K562 (cell line): Measurements from ENCODE around the gene NKIRAS1. TPM values are rescaled to one million over a fixed set of nuclear protein-coding genes. Genes with fewer than 3 reads are reported as not detected.

Experiments used
- ATAC-seq: fragments of 200-7000 bp; cut with Tn5 transposase; 3 replicates; pipeline ENCODE4 v1.9.1; 2020; ENCODE audit warnings: moderate library complexity
- BruUV-seq: library from RNA; stranded (reverse); fragments of 400-500 nt; replicated peaks from 2 replicates; lab custom pipeline; 2021; lab: Mats Ljungman, UMichigan
- CTCF ChIA-PET: fragments of 300-600 bp; formaldehyde crosslinking; extraction: SDS; loops from one replicate; lab custom pipeline; 2021; ENCODE audit warnings: low intra/inter-chr PET ratio; lab: Yijun Ruan, JAX
- POLR2A ChIA-PET: fragments of 300-600, 350-650 bp; sonication (Branson Sonifier 250); formaldehyde crosslinking; extraction: SDS; loops from one replicate; lab custom pipeline; 2021; ENCODE audit warnings: antibody characterized with exemption, inconsistent platforms; lab: Yijun Ruan, JAX
- DNase-seq, 4 experiments: peaks; one replicate each; pipeline versions ENCODE4 v3.0.0 to v3.0.0-alpha.2; 2011 to 2018; ENCODE audit warnings: low spot score in 3 of 4, mixed read lengths in 3 of 4; ENCODE audit errors: extremely low read depth in 1 of 4
- FAIRE-seq: peaks from 2 replicates; lab custom pipeline; 2011; peaks lifted over from hg19 to GRCh38; lab: Jason Lieb, UNC
- H2AFZ ChIP-seq: 2 replicates; pipeline ENCODE4 v1.6.0; 2011; ENCODE audit warnings: low read depth, low read length, control low read depth, inconsistent platforms
- H3K27ac ChIP-seq: fragments of 200-600 bp; 3 replicates; pipeline ENCODE4 v1.8.0; 2011; ENCODE audit warnings: low read depth, mild to moderate bottlenecking, control low read depth, inconsistent platforms, low read length, moderate library complexity, mixed read lengths; ENCODE audit errors: extremely low read depth
- H3K27me3 ChIP-seq, 2 experiments: fragments of 300-600 bp in 1 of 2; 2 replicates in 1 of 2; 3 replicates in 1 of 2; pipeline versions ENCODE4 v1.6.0 to v1.8.0; 2011; ENCODE audit warnings: inconsistent platforms in 2 of 2, low read length in 2 of 2, mild to moderate bottlenecking in 1 of 2, mixed read lengths in 1 of 2, moderate library complexity in 1 of 2; ENCODE audit not compliant: control insufficient read depth in 2 of 2, insufficient read depth in 2 of 2
- H3K36me3 ChIP-seq: fragments of 300-600 bp; 3 replicates; pipeline ENCODE4 v1.8.0; 2011; ENCODE audit warnings: mild to moderate bottlenecking, low read length, inconsistent platforms; ENCODE audit not compliant: control insufficient read depth, insufficient read depth
- H3K4me1 ChIP-seq, 2 experiments: fragments of 200-600 bp in 1 of 2; replicated peaks in 1 of 2; 2 replicates in 1 of 2; 3 replicates in 1 of 2; pipeline versions ENCODE4 v1.5.1 to v1.8.0; 2011; ENCODE audit warnings: inconsistent platforms in 2 of 2, low read length in 2 of 2, mild to moderate bottlenecking in 1 of 2, mixed read lengths in 1 of 2, moderate library complexity in 1 of 2; ENCODE audit not compliant: control insufficient read depth in 2 of 2, insufficient read depth in 2 of 2
- H3K4me2 ChIP-seq: 2 replicates; pipeline ENCODE4 v1.6.1; 2011; ENCODE audit warnings: low read length, control low read depth, inconsistent platforms, mixed read lengths; ENCODE audit not compliant: insufficient read depth
- H3K4me3 ChIP-seq: fragments of 200-600 bp; sonication (generic), shearing (Covaris generic); 2 replicates; pipeline ENCODE4 v1.5.1; 2016; ENCODE audit warnings: control low read depth, inconsistent platforms
- H3K79me2 ChIP-seq: fragments of 200-600 bp; 3 replicates; pipeline ENCODE4 v1.8.0; 2011; ENCODE audit warnings: low read length, inconsistent platforms; ENCODE audit not compliant: control insufficient read depth, insufficient read depth
- H3K9ac ChIP-seq, 2 experiments: 2 replicates each; pipeline versions ENCODE4 v1.6.0 to v1.6.1; 2011; ENCODE audit warnings: low read depth in 2 of 2, low read length in 2 of 2, control low read depth in 1 of 2, inconsistent platforms in 1 of 2, mild to moderate bottlenecking in 1 of 2, mixed read lengths in 1 of 2; ENCODE audit not compliant: insufficient read depth in 1 of 2
- H3K9me1 ChIP-seq: one replicate; pipeline ENCODE4 v1.6.0; 2011; ENCODE audit warnings: inconsistent platforms, mild to moderate bottlenecking, low read length, moderate library complexity; ENCODE audit not compliant: control insufficient read depth, insufficient read depth
- H3K9me3 ChIP-seq: replicated peaks from 2 replicates; pipeline ENCODE4 v1.5.1; 2011; ENCODE audit warnings: low read depth, low read length, inconsistent platforms; ENCODE audit not compliant: control insufficient read depth, insufficient read depth
- H4K20me1 ChIP-seq: replicated peaks from 2 replicates; pipeline ENCODE4 v1.6.1; 2011; ENCODE audit warnings: low read length, inconsistent platforms, mixed read lengths; ENCODE audit not compliant: control insufficient read depth, insufficient read depth
- ATF3 ChIP-seq, 2 experiments: fragments of 450-650 bp in 1 of 2; sonication (generic) in 1 of 2; formaldehyde crosslinking in 1 of 2; IDR thresholded peaks in 1 of 2; conservative IDR thresholded peaks in 1 of 2; 2 replicates each; pipeline versions ENCODE4 v1.6.1 to v1.8.1; 2016 to 2023; ENCODE audit warnings: mild to moderate bottlenecking in 2 of 2, moderate library complexity in 2 of 2, inconsistent platforms in 1 of 2, missing genetic modification reagents in 1 of 2
- DMBX1 ChIP-seq: fragments of 250-450 bp; sonication (Bioruptor Pico); IDR thresholded peaks from 2 replicates; pipeline ENCODE4 v1.8.0; 2022; ENCODE audit warnings: inconsistent platforms, mild to moderate bottlenecking, moderate library complexity, borderline replicate concordance
- HNRNPK ChIP-seq: fragments of 200-400 bp; formaldehyde crosslinking; IDR thresholded peaks from one replicate; pipeline ENCODE4 v1.6.1; 2018; ENCODE audit warnings: mild to moderate bottlenecking, low read depth, low read length; ENCODE audit not compliant: poor library complexity, severe bottlenecking
- MAX ChIP-seq: sonication (generic); formaldehyde crosslinking; IDR thresholded peaks from 2 replicates; pipeline ENCODE4 v1.9.0; 2022; ENCODE audit warnings: mild to moderate bottlenecking, missing genetic modification reagents
- PRMT5 ChIP-seq: sonication (generic); formaldehyde crosslinking; IDR thresholded peaks from 2 replicates; pipeline ENCODE4 v1.5.0; 2020; ENCODE audit warnings: missing genetic modification reagents
- SMARCB1 ChIP-seq: IDR thresholded peaks from 2 replicates; pipeline ENCODE4 v1.6.1; 2011; ENCODE audit warnings: improper control_type of control experiment, low read depth; ENCODE audit not compliant: insufficient read length
- ZNF253 ChIP-seq: fragments of 250-450 bp; sonication (Bioruptor Pico); conservative IDR thresholded peaks from 2 replicates; pipeline ENCODE4 v1.6.1; 2021; ENCODE audit warnings: mild to moderate bottlenecking
- WGBS: fragments of 100-300 bp; shearing (Covaris generic); methylation state at CpG from one replicate; pipeline ENCODE4 v1.1.6; 2016; ENCODE audit warnings: low coverage, mixed read lengths; ENCODE audit not compliant: insufficient coverage; ENCODE audit errors: missing lambda C conversion rate; 5-methylcytosine and 5-hydroxymethylcytosine counted together
- in situ Hi-C: fragments of 300-500 bp; cut with MboI; formaldehyde crosslinking; loops from 4 replicates; pipeline ENCODE4 v1.15.0; 2018; ENCODE audit warnings: inconsistent platforms, mixed read lengths
- intact Hi-C: fragments of 100-400 bp; cut with micrococcal nuclease; formaldehyde crosslinking; loops from 2 replicates; pipeline ENCODE4 v1.14.2; 2022
- polyA plus RNA-seq, 8 experiments: library from polyadenylated mRNA; depleted of rRNA in 4 of 8; stranded (reverse) in 5 of 8; unstranded in 3 of 8; fragments of >200 nt; fragmentation: Nextera tagmentation in 2 of 8; fragmentation: Illumina TruSeq in 1 of 8; extraction: Ambion mirVana in 2 of 8; extraction: Trizol in 1 of 8; gene quantifications; 2 replicates each; pipeline versions ENCODE4 v1.2.1 to v1.2.3, GENCODE V29; 2011 to 2014; ENCODE audit warnings: inconsistent platforms in 1 of 8, missing spikeins in 1 of 8
- total RNA-seq, 7 experiments: library from RNA; depleted of rRNA in 6 of 7; stranded (reverse); fragments of >200 nt in 6 of 7; fragmentation: Illumina TruSeq in 2 of 7; extraction: Trizol in 2 of 7; gene quantifications; 2 replicates each; pipeline versions ENCODE4 v1.2.1 to v1.2.3, GENCODE V29; 2011 to 2021; ENCODE audit warnings: low replicate concordance in 1 of 7

The NKIRAS1 gene
- total and polyA plus RNA-seq, 9 of the 15 experiments (the other 6 are each of a cell fraction or from before 2014, with no cell fraction given), result 5.1 to 10.3 (median 6.3) TPM

GRCh38 chr3:23934253-23934652, 17.5 kb upstream of the NKIRAS1 start:
- H3K9me3 ChIP-seq, result no peaks in the 10 kb centered on the region
- ChIA-PET CTCF (no interaction called here), POLR2A (interaction anchor here (1.0 to 11.6 kb wide), 2 partner anchors 15 to 46 kb away, joined by 3 to 165 read pairs; partner anchors contain the start of genes NKIRAS1 and RPL15)
- no peaks in the 10 kb centered on the region for H3K36me3 ChIP-seq
- in situ Hi-C loops, result no loop called here
- DNase-seq, result no peak
- H3K4me1 ChIP-seq, result peaks cover 4 to 7% of the 10 kb centered on the region in 2 experiments; a peak in 3 of 5 replicates
- no peak for FAIRE-seq
- H3K27ac ChIP-seq, result no peak overlapping the region
- H3K27me3 ChIP-seq, result no peaks in the 10 kb centered on the region
- no peak overlapping the region for H3K9ac ChIP-seq
- TF ChIP-seq MAX (no peak), PRMT5 (CRISPR knock-in tag) (no peak), DMBX1 (CRISPR knock-in tag) (no peak), ATF3 (IDR thresholded peaks at IDR 0.05) (peak; percentile 40; the same call in 1 of the 2 replicates), ATF3 (CRISPR knock-in tag; conservative IDR thresholded peaks at IDR 0.05) (no peak), ZNF253 (CRISPR knock-in tag) (no peak), HNRNPK (no peak), SMARCB1 (no peak)
- TF ChIP-seq, all 486 proteins: peak for 1
- intact Hi-C loops, result no loop called here
- WGBS, result 50% methylated on average over 4 of the region's 4 CpGs
- no peaks in the 10 kb centered on the region for H3K9me1 ChIP-seq
- no peak overlapping the region for H3K4me3 ChIP-seq
- H3K4me2 ChIP-seq, result no peak overlapping the region
- no peak for ATAC-seq
- 0 out of 2 replicates have a peak overlapping the region, but pooled peaks have one; percentile 5 for H2AFZ ChIP-seq
- no TSS peak for BruUV-seq
- no peaks in the 10 kb centered on the region for H3K79me2 ChIP-seq
- H4K20me1 ChIP-seq, result no peaks in the 10 kb centered on the region
